SU-DHL-6 (cell line): ENCODE measurements around the gene HTD2.

ENCODE experiments used
- H2AFZ ChIP-seq: fragments of 200-600 bp; sonication (generic); 2 replicates; pipeline ENCODE4 v1.6.1; 2014; ENCODE audit warnings: low read depth, mild to moderate bottlenecking, moderate library complexity, mixed read lengths, antibody characterized with exemption, low read length; ENCODE audit not compliant: severe bottlenecking
- H3F3A ChIP-seq: fragments of 200-600 bp; shearing (Covaris generic); 2 replicates; pipeline ENCODE4 v1.6.0; 2016; ENCODE audit warnings: antibody characterized with exemption, mild to moderate bottlenecking; ENCODE audit not compliant: insufficient read depth
- H3K27ac ChIP-seq: fragments of 200-600 bp; sonication (generic); 2 replicates; pipeline ENCODE4 v1.5.1; 2016; ENCODE audit warnings: low read depth, mild to moderate bottlenecking, low read length, moderate library complexity, mixed read lengths
- H3K27me3 ChIP-seq: fragments of 200-600 bp; sonication (generic), shearing (Covaris generic); 2 replicates; pipeline ENCODE4 v1.6.0; 2014; ENCODE audit warnings: mild to moderate bottlenecking, low read length
- H3K36me3 ChIP-seq: fragments of 200-600 bp; sonication (generic); 2 replicates; pipeline ENCODE4 v1.6.1; 2014; ENCODE audit warnings: mild to moderate bottlenecking, low read length, mixed read lengths
- H3K4me2 ChIP-seq: fragments of 300-600, 200-600 bp; shearing (Covaris generic), sonication (generic); 2 replicates; pipeline ENCODE4 v1.6.0; 2014; ENCODE audit warnings: low read length, low read depth, mild to moderate bottlenecking; ENCODE audit not compliant: poor library complexity, severe bottlenecking
- H3K4me3 ChIP-seq: fragments of 200-600 bp; sonication (generic); 2 replicates; pipeline ENCODE4 v1.5.1; 2014; ENCODE audit warnings: antibody characterized with exemption, low read length, mild to moderate bottlenecking, mixed read lengths; ENCODE audit not compliant: insufficient read depth, poor library complexity, severe bottlenecking
- H3K79me2 ChIP-seq: fragments of 200-600 bp; sonication (generic); 2 replicates; pipeline ENCODE4 v1.6.1; 2014; ENCODE audit warnings: mild to moderate bottlenecking, low read length, moderate library complexity; ENCODE audit not compliant: insufficient read depth
- H3K9ac ChIP-seq: fragments of 200-600 bp; sonication (generic); 2 replicates; pipeline ENCODE4 v1.7.0; 2014; ENCODE audit warnings: mild to moderate bottlenecking, low read length
- H3K9me2 ChIP-seq: fragments of 200-600 bp; sonication (generic); replicated peaks from 2 replicates; pipeline ENCODE4 v1.6.1; 2014; ENCODE audit warnings: low read length; ENCODE audit not compliant: insufficient read depth
- H3K9me3 ChIP-seq: fragments of 200-600 bp; sonication (generic); 2 replicates; pipeline ENCODE4 v1.6.1; 2014; ENCODE audit warnings: low read length, mixed read lengths; ENCODE audit not compliant: insufficient read depth
- H4K20me1 ChIP-seq: fragments of 200-600 bp; sonication (generic); 2 replicates; pipeline ENCODE4 v1.6.1; 2014; ENCODE audit warnings: low read depth, mild to moderate bottlenecking, antibody characterized with exemption, low read length, moderate library complexity, mixed read lengths
- EZH2phosphoT487 ChIP-seq: fragments of 200-600 bp; sonication (generic), shearing (Covaris generic); conservative IDR thresholded peaks from 2 replicates; pipeline ENCODE4 v1.6.1; 2018; ENCODE audit warnings: mild to moderate bottlenecking, antibody characterized with exemption, low read length, moderate library complexity, mixed read lengths
- TF ChIP-seq, protein P1 (sequence below): fragments of 200-600 bp; sonication (generic); IDR thresholded peaks from one replicate; pipeline ENCODE4 v1.5.1; 2017; ENCODE audit warnings: antibody characterized with exemption, mild to moderate bottlenecking, low read length, moderate library complexity; ENCODE audit not compliant: insufficient read depth, poor library complexity, severe bottlenecking

The HTD2 gene

DNA sequence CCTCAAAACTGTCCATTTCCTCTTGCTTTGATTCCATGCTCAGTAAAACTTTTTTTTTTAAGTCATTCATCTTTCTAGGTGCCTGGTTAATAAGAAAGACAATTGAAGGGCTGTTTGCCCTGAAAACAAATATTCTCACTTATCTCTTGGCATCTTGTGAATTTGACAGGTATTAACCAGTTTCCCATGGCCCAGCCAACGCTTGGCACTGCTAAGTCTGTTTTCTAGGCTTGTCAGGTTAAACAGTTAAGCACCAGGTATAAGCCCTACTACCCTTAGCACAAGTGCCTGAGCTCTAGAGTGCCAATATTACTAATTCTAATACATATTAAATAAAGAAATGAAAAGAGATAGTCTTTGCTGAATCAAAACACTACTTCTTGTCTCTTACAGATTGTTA is 62.7 kb downstream of the HTD2 start:
- no peaks in the 10 kb centered on the region for H3K27me3 ChIP-seq
- H2AFZ ChIP-seq, result no peak overlapping the region
- H3K4me2 ChIP-seq, result no peak overlapping the region
- peaks cover 12% of the 10 kb centered on the region; the same call in 1 of the 2 replicates for H4K20me1 ChIP-seq
- H3K9me2 ChIP-seq, result no peaks in the 10 kb centered on the region
- no peaks in the 10 kb centered on the region for H3K9me3 ChIP-seq
- peaks cover 5% of the 10 kb centered on the region; the same call in 1 of the 2 replicates for H3K36me3 ChIP-seq
- H3K4me3 ChIP-seq, result no peak overlapping the region
- TF ChIP-seq EZH2phosphoT487, result no peak
- TF ChIP-seq, protein P1, sequence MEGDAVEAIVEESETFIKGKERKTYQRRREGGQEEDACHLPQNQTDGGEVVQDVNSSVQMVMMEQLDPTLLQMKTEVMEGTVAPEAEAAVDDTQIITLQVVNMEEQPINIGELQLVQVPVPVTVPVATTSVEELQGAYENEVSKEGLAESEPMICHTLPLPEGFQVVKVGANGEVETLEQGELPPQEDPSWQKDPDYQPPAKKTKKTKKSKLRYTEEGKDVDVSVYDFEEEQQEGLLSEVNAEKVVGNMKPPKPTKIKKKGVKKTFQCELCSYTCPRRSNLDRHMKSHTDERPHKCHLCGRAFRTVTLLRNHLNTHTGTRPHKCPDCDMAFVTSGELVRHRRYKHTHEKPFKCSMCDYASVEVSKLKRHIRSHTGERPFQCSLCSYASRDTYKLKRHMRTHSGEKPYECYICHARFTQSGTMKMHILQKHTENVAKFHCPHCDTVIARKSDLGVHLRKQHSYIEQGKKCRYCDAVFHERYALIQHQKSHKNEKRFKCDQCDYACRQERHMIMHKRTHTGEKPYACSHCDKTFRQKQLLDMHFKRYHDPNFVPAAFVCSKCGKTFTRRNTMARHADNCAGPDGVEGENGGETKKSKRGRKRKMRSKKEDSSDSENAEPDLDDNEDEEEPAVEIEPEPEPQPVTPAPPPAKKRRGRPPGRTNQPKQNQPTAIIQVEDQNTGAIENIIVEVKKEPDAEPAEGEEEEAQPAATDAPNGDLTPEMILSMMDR, result no peak
- H3K27ac ChIP-seq, result no peak overlapping the region
- no peaks in the 10 kb centered on the region for H3F3A ChIP-seq
- peaks cover 69% of the 10 kb centered on the region for H3K79me2 ChIP-seq
- H3K9ac ChIP-seq, result no peak overlapping the region
